ENCODE measurements around the gene SAP130.

GRCh38 chr2:128053331-128053730 lies 25.5 kb upstream of the SAP130 start:
- no peak for TF ChIP-seq CTCF (IDR thresholded peaks at IDR 0.05; ENCODE audit: low read depth, low read length, missing input control)
- no peak for TF ChIP-seq RXRA (IDR thresholded peaks at IDR 0.05)
- TF ChIP-seq REST (IDR thresholded peaks at IDR 0.05) = no peak
- TF ChIP-seq TAF1 (conservative IDR thresholded peaks at IDR 0.05) = no peak
- TF ChIP-seq RAD21 (IDR thresholded peaks at IDR 0.05) = no peak
- no peak for TF ChIP-seq EGR1 (IDR thresholded peaks at IDR 0.05; ENCODE audit: low read depth in 2 of 2)
- no peak for TF ChIP-seq SP1 (IDR thresholded peaks at IDR 0.05)
- no peak for TF ChIP-seq YY1 (IDR thresholded peaks at IDR 0.05)
- no peak for TF ChIP-seq FOXA1 (IDR thresholded peaks at IDR 0.05)
- TF ChIP-seq ZBTB33 (IDR thresholded peaks at IDR 0.05) = no peak
- TF ChIP-seq GABPA (IDR thresholded peaks at IDR 0.05 in 1 of 2, conservative IDR thresholded peaks at IDR 0.05 in 1 of 2) = no peak
- TF ChIP-seq ATF3 (IDR thresholded peaks at IDR 0.05) = no peak
- TF ChIP-seq HNF4A (conservative IDR thresholded peaks at IDR 0.05) = no peak
